ENCODE measurements around the gene DMD.

DNA sequence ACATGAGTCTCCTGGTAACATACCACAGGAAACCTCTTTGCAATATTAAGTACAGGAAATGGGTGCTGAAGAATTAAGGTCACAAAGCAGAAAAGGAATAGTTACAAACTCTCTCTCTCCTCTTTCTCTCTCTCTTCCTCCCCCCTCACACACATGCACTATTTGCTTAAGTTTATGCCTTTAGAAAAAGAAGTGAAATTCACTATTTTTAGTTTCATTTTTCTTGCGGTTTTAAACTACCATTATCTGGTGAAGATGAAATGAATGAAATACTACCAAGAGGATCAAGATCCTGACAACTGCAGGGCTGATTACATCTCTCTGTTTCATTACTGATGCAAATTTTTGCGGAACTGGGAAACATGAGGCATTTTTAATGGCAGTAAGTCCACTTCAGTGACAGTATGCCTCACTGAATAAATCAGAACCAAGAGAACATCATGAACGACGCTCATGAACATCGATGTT lies 2075.2 kb downstream of the DMD start:
- no peak for TF ChIP-seq POLR2AphosphoS5 (IDR thresholded peaks at IDR 0.05)
- TF ChIP-seq, protein P1, sequence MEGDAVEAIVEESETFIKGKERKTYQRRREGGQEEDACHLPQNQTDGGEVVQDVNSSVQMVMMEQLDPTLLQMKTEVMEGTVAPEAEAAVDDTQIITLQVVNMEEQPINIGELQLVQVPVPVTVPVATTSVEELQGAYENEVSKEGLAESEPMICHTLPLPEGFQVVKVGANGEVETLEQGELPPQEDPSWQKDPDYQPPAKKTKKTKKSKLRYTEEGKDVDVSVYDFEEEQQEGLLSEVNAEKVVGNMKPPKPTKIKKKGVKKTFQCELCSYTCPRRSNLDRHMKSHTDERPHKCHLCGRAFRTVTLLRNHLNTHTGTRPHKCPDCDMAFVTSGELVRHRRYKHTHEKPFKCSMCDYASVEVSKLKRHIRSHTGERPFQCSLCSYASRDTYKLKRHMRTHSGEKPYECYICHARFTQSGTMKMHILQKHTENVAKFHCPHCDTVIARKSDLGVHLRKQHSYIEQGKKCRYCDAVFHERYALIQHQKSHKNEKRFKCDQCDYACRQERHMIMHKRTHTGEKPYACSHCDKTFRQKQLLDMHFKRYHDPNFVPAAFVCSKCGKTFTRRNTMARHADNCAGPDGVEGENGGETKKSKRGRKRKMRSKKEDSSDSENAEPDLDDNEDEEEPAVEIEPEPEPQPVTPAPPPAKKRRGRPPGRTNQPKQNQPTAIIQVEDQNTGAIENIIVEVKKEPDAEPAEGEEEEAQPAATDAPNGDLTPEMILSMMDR (IDR thresholded peaks at IDR 0.05; ENCODE audit: poor library complexity, severe bottlenecking) = no peak
- no peak for TF ChIP-seq RAD21 (conservative IDR thresholded peaks at IDR 0.05)
